Endothelial cell of umbilical vein (primary cell): ENCODE measurements around the gene CD81. TPM values are rescaled to one million over a fixed set of nuclear protein-coding genes. Genes with fewer than 3 reads are reported as not detected.

ENCODE experiments used
- BruUV-seq: library from RNA; stranded (reverse); fragments of 400-500 nt; replicated peaks from 2 replicates; lab custom pipeline; 2021; lab: Mats Ljungman, UMichigan
- CTCF ChIA-PET: fragments of 300-600, 350-600 bp; sonication (Branson Sonifier 250); formaldehyde crosslinking; loops from one replicate; lab custom pipeline; 2021; ENCODE audit warnings: antibody characterized with exemption, inconsistent platforms; lab: Charles Lee
- POLR2A ChIA-PET: fragments of 300-600, 350-600 bp; sonication (Branson Sonifier 250); formaldehyde crosslinking; loops from one replicate; lab custom pipeline; 2021; ENCODE audit warnings: antibody characterized with exemption, inconsistent platforms; lab: Charles Lee
- DNase-seq: peaks from one replicate; pipeline ENCODE4 v3.0.0-alpha.2; 2011; ENCODE audit warnings: low read depth, low spot score
- FAIRE-seq: peaks from 2 replicates; lab custom pipeline; 2011; peaks lifted over from hg19 to GRCh38; lab: Jason Lieb, UNC
- H2AFZ ChIP-seq: 2 replicates; pipeline ENCODE4 v1.6.0; 2012; ENCODE audit warnings: low read depth, low read length, control low read depth, inconsistent platforms
- H3K27ac ChIP-seq: 2 replicates; pipeline ENCODE4 v1.5.1; 2011; ENCODE audit warnings: low read depth, mild to moderate bottlenecking, control low read depth, low read length, moderate library complexity; ENCODE audit not compliant: insufficient read depth
- H3K27me3 ChIP-seq, 2 experiments: 2 replicates each; pipeline versions ENCODE4 v1.6.0 to v1.6.1; 2011; ENCODE audit warnings: low read length in 2 of 2, mixed read lengths in 1 of 2; ENCODE audit not compliant: control insufficient read depth in 2 of 2, insufficient read depth in 2 of 2
- H3K36me3 ChIP-seq, 2 experiments: 2 replicates in 1 of 2; 3 replicates in 1 of 2; pipeline ENCODE4 v1.5.1; 2011; ENCODE audit warnings: low read length in 2 of 2, mild to moderate bottlenecking in 1 of 2, moderate library complexity in 1 of 2; ENCODE audit not compliant: control insufficient read depth in 2 of 2, insufficient read depth in 2 of 2; ENCODE audit errors: extremely low read depth in 1 of 2
- H3K4me1 ChIP-seq: 3 replicates; pipeline ENCODE4 v1.5.1; 2011; ENCODE audit warnings: mild to moderate bottlenecking, low read length; ENCODE audit not compliant: control insufficient read depth, insufficient read depth; ENCODE audit errors: extremely low read depth
- H3K4me2 ChIP-seq: 2 replicates; pipeline ENCODE4 v1.6.1; 2011; ENCODE audit warnings: low read length, control low read depth, mixed read lengths; ENCODE audit not compliant: insufficient read depth
- H3K4me3 ChIP-seq, 3 experiments: fragments of 200-600 bp in 1 of 3; sonication (generic), shearing (Covaris generic) in 1 of 3; replicated peaks in 1 of 3; 2 replicates each; pipeline ENCODE4 v1.5.1; 2011 to 2016; ENCODE audit warnings: control low read depth in 3 of 3, low read length in 3 of 3, mild to moderate bottlenecking in 2 of 3, inconsistent platforms in 1 of 3, low read depth in 1 of 3, moderate library complexity in 1 of 3; ENCODE audit not compliant: insufficient read depth in 1 of 3
- H3K79me2 ChIP-seq: 2 replicates; pipeline ENCODE4 v1.6.0; 2012; ENCODE audit warnings: low read length, inconsistent platforms; ENCODE audit not compliant: control insufficient read depth, insufficient read depth
- H3K9ac ChIP-seq: replicated peaks from 2 replicates; pipeline ENCODE3; 2011; ENCODE audit warnings: low read length, control low read depth; ENCODE audit not compliant: insufficient read depth; ENCODE audit errors: extremely low read depth
- H3K9me1 ChIP-seq: replicated peaks from 3 replicates; pipeline ENCODE4 v1.6.0; 2011; ENCODE audit warnings: mild to moderate bottlenecking, low read length; ENCODE audit not compliant: control insufficient read depth, insufficient read depth; ENCODE audit errors: extremely low read depth
- H3K9me3 ChIP-seq: replicated peaks from 2 replicates; pipeline ENCODE4 v1.5.1; 2012; ENCODE audit warnings: low read length, inconsistent platforms; ENCODE audit not compliant: control insufficient read depth, insufficient read depth
- H4K20me1 ChIP-seq: replicated peaks from 2 replicates; pipeline ENCODE3; 2011; ENCODE audit warnings: mild to moderate bottlenecking, low read length; ENCODE audit not compliant: control insufficient read depth, insufficient read depth; ENCODE audit errors: extremely low read depth
- EZH2 ChIP-seq: IDR thresholded peaks from 2 replicates; pipeline ENCODE4 v1.6.1; 2012; ENCODE audit warnings: borderline replicate concordance, low read depth, mild to moderate bottlenecking, moderate library complexity, low read length, inconsistent platforms; ENCODE audit not compliant: severe bottlenecking
- FOS ChIP-seq: IDR thresholded peaks from 2 replicates; pipeline ENCODE4 v1.6.1; 2011; ENCODE audit warnings: mild to moderate bottlenecking, low read length, moderate library complexity, borderline replicate concordance; ENCODE audit not compliant: insufficient read depth
- GATA2 ChIP-seq: IDR thresholded peaks from 2 replicates; pipeline ENCODE4 v1.7.0; 2011; ENCODE audit warnings: low read depth, mild to moderate bottlenecking, moderate library complexity, mixed read lengths, low read length; ENCODE audit not compliant: insufficient read length, insufficient read depth
- JUN ChIP-seq: IDR thresholded peaks from 2 replicates; pipeline ENCODE4 v1.6.1; 2011; ENCODE audit warnings: borderline replicate concordance, low read depth; ENCODE audit not compliant: insufficient read length, insufficient read depth
- MYC ChIP-seq: IDR thresholded peaks from one replicate; pipeline ENCODE4 v1.6.1; 2011; ENCODE audit warnings: mild to moderate bottlenecking, low read depth, low read length
- POLR2A ChIP-seq: IDR thresholded peaks from 2 replicates; pipeline ENCODE4 v1.6.1; 2012; ENCODE audit warnings: low read depth, mild to moderate bottlenecking, control low read depth, low read length
- POLR2AphosphoS5 ChIP-seq: IDR thresholded peaks from 2 replicates; pipeline ENCODE4 v1.6.1; 2012; ENCODE audit warnings: low read depth, mild to moderate bottlenecking, control low read depth, low read length, moderate library complexity; ENCODE audit not compliant: insufficient read depth
- dilution Hi-C: fragments of 300-500 bp; cut with MboI; formaldehyde crosslinking; loops from one replicate; pipeline ENCODE4 v1.15.0; 2019; ENCODE audit warnings: low sequenced_read_pairs; ENCODE audit not compliant: extremely low pct_ligation_motif_present
- intact Hi-C: fragments of 100-400 bp; cut with micrococcal nuclease; formaldehyde crosslinking; loops from one replicate; pipeline ENCODE4 v1.10.0; 2022
- polyA plus RNA-seq, 4 experiments: library from polyadenylated mRNA; depleted of rRNA in 3 of 4; stranded (reverse) in 3 of 4; unstranded in 1 of 4; fragments of >200 nt; gene quantifications; 2 replicates each; pipeline versions ENCODE4 v1.2.1 to v1.2.3, GENCODE V29; 2011 to 2012; ENCODE audit warnings: missing spikeins in 1 of 4
- total RNA-seq: library from RNA; stranded (reverse); gene quantifications from 2 replicates; pipeline ENCODE4 v1.2.3, GENCODE V29; 2021
- TF ChIP-seq, protein P1 (sequence below): IDR thresholded peaks from 2 replicates; pipeline ENCODE4 v1.6.1; 2011; ENCODE audit not compliant: insufficient read depth, insufficient read length

The CD81 gene
- total and polyA plus RNA-seq, 2 donors (not counting 3 experiments of a cell fraction or from before 2014, with no cell fraction given), result 409 to 802 TPM

DNA sequence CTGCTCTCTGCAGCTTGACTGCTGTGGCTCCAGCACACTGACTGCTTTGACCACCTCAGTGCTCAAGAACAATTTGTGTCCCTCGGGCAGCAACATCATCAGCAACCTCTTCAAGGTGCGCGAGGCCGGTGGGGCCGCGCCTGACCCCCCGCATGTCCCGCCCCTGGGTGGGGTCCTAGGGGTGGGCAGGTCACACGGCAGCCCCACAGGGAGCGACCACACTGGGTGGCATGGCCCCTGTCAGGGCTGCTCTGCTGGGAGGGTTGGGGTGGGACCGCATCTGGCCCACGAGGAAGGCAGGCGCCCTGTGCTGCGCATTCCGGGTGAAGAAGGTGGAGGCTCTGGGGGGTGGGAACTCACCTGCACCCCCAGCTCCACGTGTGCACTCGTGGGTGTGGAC is 18.7 kb downstream of the CD81 start:
- Histone ChIP-seq H3K9me1 (no peaks in the 10 kb centered on the region), H3K4me1 (peaks cover 8% of the 10 kb centered on the region), H3K36me3 (peaks cover 7 to 39% of the 10 kb centered on the region in 2 experiments), H3K4me2 (no peak overlapping the region), H4K20me1 (no peaks in the 10 kb centered on the region), H3K27ac (no peak overlapping the region), H3K4me3 (no peak overlapping the region), H3K9me3 (no peaks in the 10 kb centered on the region), H3K27me3 (no peaks in the 10 kb centered on the region), H2AFZ (no peak overlapping the region), H3K9ac (no peak overlapping the region), H3K79me2 (peaks cover 24% of the 10 kb centered on the region)
- dilution Hi-C loops (no loop called here), intact Hi-C loops (no loop called here)
- POLR2A ChIA-PET, result no interaction called here
- FAIRE-seq, result no peak
- no peak for DNase-seq
- CTCF ChIA-PET, result interaction anchor here (1.0 kb wide), 1 partner anchor 14 kb away, joined by 4 read pairs; no protein-coding TSS in a partner anchor
- no TSS peak for BruUV-seq
- TF ChIP-seq POLR2A (no peak), EZH2 (no peak)

DNA sequence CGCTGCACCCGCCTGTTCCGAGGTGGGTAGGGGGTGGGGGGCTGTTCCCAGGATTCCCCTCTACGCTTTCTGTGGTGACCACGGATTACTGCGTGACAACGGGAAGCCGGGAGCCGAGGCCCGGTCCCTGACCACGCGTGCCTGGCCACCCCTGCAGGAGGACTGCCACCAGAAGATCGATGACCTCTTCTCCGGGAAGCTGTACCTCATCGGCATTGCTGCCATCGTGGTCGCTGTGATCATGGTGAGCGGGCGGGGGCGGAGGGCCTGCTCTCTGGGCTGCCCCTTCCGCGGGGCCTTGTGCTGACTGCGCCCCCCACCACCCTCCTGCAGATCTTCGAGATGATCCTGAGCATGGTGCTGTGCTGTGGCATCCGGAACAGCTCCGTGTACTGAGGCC is 19.4 kb downstream of the CD81 start:
- no peaks in the 10 kb centered on the region for H3K27me3 ChIP-seq
- no peaks in the 10 kb centered on the region for H3K9me1 ChIP-seq
- peaks cover 7 to 38% of the 10 kb centered on the region in 2 experiments for H3K36me3 ChIP-seq
- H3K4me1 ChIP-seq, result peaks cover 12% of the 10 kb centered on the region
- DNase-seq (no peak), FAIRE-seq (no peak)
- intact Hi-C loops, result no loop called here
- ChIA-PET POLR2A (no interaction called here), CTCF (interaction anchor here (1.0 kb wide), 1 partner anchor 14 kb away, joined by 4 read pairs; no protein-coding TSS in a partner anchor)
- TF ChIP-seq, protein P1, sequence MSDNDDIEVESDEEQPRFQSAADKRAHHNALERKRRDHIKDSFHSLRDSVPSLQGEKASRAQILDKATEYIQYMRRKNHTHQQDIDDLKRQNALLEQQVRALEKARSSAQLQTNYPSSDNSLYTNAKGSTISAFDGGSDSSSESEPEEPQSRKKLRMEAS, result no peak
- TF ChIP-seq JUN (no peak), POLR2A (no peak), POLR2AphosphoS5 (no peak), GATA2 (no peak), EZH2 (no peak), FOS (no peak), MYC (no peak)
- no peak overlapping the region for H3K9ac ChIP-seq
- H4K20me1 ChIP-seq, result no peaks in the 10 kb centered on the region
- no peak overlapping the region for H3K4me2 ChIP-seq
- H3K79me2 ChIP-seq, result peaks cover 24% of the 10 kb centered on the region
- dilution Hi-C loops, result no loop called here
- H3K27ac ChIP-seq, result no peak overlapping the region
- H3K9me3 ChIP-seq, result no peaks in the 10 kb centered on the region
- H3K4me3 ChIP-seq, result no peak overlapping the region
- H2AFZ ChIP-seq, result no peak overlapping the region
- no TSS peak for BruUV-seq
